GM21576 (cell line): Measurements from ENCODE around the gene ERO1A.

Experiments used
- ATAC-seq: cut with Tn5 transposase; IDR thresholded peaks from one replicate; pipeline ENCODE4 v1.9.1; 2021; ENCODE audit warnings: mild to moderate bottlenecking, moderate library complexity; ENCODE audit not compliant: unreplicated experiment

ERO1A gene

DNA sequence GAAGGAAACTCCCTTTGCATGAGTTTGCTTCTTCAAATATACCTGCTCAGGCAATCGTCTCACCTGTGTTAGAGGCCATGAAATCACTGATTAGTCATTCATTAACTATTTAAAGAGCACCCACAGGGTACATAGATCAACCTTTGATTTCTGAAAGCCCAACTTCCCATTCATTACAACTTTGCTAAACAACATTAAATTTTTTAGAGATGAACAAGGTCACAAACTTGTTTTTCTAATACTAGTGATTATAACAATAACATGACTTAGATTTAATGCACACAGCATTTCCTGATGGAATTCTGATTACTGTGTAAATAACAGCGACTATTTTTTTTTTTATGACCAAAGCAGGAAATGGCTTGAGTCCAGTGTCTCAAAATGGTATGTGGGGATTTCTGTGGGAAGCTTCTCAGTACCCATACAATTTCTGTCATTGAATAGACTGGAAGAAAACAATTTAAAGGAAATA lies 5.4 kb upstream of the ERO1A start:
- ATAC-seq: no peak

DNA sequence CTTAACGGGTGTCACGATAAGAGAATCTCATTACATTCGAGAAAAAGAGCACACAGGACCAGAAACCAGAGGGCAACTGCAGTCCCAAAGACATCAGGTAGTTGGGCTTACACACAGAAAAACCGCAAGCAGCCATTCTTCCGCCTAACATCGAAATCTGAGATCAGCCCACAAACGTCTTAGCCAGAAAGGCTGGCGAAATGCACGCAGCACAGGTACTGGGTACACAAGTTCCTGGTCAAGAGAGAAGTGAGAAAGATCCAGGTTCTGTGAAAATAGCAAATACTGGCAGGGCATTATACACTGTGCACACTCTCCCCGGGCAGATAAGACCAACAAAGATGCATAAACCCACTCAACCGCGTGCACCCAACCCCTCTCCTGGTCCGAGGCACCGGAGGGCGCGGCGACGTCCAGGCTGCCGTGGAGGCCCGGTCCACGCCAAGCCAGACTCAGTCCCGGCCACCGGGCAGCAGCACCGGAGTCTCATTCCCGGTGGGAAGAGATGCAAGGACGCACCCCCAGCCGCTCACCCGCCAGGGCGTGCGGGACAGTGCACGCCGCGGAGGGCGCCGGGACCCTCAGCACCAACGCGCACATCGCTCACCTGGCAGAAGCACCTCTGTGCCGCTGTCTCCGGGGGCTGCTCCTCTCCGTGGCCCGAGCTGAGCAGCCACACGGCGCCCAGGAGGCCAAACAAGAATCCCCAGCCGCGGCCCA lies 437 bp downstream of the ERO1A start:
- ATAC-seq: peak; percentile 51

DNA sequence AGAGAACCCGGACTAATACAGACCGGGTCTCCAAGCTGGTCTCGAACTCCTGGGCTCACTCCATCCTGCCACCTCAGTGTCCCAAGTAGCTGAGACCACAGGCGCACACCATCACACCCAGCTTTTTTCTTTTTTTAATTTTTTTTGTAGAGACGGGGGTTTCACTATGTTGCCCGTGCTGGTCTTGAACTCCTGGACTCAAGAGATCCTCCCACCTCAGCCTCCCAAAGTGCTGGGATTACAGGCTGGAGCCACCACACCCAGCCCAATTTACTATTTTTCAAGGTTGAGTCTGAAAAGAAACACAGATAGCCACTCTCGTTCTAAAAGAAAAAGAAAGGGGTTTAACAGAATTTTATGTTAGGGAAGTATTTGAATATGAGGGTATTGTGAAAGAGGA lies 1.8 kb downstream of the ERO1A start:
- ATAC-seq: no peak

DNA sequence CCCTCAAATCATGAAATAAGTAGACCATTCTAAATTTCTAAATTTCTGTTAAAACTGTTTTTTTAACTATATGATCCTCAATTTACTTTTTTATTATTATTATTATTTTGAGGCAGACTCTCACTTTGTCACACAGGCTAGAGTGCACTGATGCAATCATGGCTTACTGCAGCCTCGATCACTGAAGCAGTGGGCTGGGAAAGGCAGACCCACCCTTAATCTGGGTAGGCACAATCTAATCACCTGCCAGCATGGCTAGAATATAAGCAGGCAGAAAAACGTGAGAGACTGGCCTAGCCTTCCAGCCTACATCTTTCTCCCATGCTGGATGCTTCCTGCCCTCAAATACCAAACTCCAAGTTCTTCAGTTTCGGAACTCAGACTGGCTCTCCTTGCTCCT lies 2.3 kb downstream of the ERO1A start:
- ATAC-seq: no peak

DNA sequence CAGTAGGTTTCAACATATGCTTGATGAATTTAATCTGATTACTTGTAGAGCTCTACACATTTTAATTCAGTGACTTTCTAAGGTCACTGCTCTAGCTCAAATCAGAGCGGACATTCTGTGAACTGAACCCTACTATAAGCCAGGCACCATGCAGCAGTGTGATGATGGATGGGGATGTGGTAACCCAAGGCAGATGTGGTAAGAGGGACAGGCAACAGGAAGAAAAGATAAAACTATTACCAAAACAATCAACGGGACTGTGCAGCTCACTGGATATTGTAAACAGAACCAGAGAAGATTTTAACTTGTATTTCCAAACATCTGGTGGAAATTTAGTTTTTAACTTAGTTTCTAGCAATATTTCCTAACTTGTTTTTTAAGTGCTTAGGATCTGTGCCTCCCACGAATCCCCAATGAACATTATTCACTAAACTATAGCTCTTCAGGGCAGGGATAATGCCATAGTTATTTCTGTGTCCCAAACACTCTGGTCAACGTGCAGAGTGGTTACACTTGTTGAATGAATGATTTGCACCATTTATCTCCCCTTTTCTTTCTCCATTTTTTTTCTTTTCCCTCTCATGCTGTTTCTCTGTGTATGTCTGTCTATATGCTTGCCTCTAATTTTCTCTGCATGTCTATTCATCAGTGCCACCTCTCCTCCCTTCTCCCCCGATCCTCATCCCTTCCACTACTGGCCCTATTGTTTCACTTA lies 3.0 kb downstream of the ERO1A start:
- no peak for ATAC-seq

GRCh38 chr14:52690983-52691760 lies 4.2 kb downstream of the ERO1A start:
- no peak for ATAC-seq

DNA sequence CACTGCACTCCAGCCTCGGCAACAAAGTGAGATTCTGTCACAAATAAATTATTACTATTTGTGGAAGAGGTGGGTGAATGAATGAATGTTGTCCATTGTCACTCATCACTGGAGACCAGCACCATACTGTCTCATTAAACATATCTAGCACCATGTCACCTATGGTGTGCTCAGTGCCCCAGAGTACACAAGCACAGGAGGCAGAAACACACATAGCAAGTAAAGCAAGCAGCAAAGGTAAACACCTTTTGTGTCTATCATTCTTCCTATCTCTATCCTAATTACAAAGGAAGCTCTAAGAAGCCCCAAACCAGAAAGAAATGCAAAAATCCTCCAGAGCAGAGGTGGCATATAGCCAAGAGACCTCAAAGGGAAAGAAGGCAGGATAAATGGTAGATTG lies 9.2 kb downstream of the ERO1A start:
- ATAC-seq: no peak

DNA sequence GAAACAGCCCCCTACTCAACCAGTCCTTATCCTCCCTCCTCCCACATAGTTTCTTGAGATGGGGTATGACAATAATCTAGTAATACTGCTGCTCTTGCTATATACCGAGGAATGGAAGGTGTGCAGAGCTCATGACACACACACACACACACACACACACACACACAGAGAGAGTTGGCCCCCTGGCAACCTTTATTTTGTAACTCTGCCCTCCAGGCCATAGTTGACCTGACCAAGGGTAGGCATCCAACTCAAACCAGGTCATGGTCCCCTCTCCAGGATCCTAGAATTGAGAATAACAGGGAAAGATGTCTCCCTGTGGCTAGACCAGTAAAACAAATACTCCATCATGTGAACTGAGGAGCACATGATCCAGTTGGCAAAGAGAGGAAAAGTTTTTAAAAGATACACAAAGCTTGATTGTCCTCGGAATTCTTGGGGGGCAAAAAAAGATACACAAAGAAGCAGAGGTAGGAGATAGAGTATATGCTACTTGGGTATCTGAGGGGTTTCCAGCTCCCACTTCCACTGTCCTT lies 11.3 kb downstream of the ERO1A start:
- ATAC-seq: no peak

- no peak for ATAC-seq
These were observed 16.8 kb downstream of the ERO1A start for GRCh38 chr14:52678591-52678990.

DNA sequence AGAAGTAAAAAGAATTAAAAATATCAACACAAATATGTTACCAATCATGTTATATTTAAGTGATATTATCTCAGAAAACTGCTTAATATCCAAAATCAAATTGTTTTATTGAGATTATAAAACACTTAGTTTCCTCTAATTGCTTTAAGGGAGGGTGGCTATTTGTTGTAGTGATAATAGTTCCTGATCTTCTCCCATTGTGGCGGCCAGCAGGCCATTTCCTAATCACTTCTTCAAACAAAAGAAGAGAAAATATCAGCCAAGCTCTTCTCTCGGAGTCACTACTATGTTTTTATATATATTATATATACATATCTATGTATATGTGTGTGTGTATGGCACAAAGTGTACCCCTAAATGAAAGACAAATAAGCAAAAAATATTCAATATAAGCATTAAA lies 31.5 kb downstream of the ERO1A start:
- no peak for ATAC-seq

DNA sequence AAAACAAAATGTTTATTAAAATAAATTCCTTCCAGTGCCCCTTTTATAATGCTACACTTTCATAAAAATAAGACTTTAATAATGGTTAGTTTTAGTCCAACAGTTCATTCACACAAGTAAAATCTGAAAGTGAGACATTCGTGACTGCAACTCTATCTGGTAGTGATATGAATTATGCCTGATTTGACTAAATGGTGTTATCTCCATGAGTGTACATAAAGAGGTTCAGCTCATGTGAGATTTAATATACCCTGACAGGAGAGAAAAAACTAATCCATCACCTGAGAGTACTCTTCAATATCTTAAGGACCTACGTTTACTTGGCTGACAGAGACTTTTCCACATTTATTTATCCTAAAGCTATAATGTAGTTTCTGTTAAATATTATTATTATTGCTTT lies 34.0 kb downstream of the ERO1A start:
- no peak for ATAC-seq

GRCh38 chr14:52660832-52661231 lies 34.5 kb downstream of the ERO1A start:
- no peak for ATAC-seq

- ATAC-seq: no peak
These were observed 35.0 kb downstream of the ERO1A start for GRCh38 chr14:52660325-52660724.

DNA sequence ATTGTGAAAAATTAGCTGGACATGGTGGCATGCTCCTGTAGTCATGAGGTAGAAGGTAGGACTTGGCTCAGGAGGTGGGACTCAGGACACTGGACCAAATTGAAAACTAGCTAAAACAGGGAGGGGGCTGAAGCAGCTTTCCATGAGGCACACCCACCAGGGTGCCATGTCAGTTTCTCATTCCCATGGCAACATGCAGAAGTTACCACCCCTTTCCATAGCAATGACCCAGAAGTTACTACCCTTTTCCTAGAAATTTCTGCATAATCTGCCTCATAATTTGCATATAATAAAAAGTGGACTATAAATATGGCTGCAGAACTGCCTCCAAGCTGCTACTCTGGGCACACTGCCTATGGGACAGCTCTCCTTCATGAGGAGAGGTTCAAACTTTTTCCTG lies 38.5 kb downstream of the ERO1A start:
- ATAC-seq: no peak

DNA sequence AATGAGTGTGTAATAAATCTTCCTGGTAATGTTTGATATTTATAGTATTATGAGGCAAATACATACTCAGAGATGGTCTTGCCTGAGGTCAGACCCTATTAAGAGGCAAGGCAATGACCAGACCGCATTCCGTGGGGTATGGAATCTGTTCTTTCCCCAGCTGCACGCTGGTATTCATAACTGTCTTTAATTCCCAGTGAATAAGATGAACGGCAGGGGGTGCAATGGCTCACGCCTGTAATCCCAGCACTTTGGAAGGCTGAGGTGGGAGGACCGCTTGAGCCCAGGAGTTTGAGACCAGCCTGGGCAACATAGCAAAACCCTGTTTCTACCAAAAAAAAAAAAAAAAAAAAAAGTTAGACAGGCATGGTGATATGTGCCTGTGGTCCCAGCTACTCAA lies 44.6 kb downstream of the ERO1A start:
- ATAC-seq: no peak

- ATAC-seq: no peak
These were observed 45.8 kb downstream of the ERO1A start for GRCh38 chr14:52649511-52649910.

DNA sequence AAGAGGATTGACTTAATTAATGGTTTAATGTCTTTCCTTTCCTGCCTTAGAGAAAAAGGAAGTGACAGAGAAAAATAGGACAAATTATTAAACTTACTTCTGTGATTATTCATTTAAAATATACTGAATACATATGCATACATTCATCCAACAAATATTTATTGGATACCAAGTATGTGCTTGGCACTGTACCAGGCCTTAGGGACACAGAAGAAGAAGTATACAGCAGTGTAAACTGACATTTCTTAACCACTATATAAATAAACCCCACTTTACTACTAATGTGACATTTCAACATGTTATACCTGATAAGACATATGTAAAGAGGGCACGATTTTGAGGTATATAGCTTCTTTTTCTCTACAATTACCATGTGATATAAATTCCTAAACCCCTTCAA lies 53.6 kb downstream of the ERO1A start:
- no peak for ATAC-seq

DNA sequence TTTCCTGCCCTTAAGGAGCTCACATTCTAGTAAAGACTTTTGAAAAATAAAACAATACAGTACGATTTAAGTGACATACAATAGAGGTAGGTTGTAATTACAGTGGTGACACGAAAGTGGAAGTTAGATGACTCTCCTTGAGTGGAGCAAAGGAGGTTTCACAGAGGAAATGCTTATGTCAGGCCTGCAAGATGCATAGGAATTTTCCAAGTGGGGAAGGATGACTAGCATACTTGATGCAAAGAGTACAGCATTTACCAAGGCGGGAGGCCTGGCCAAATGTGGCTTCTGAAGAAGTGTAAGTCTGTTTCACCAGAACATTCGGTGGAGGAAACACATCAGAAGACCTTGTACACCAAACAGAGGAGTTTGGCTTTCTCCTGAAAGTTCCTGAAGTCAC lies 55.2 kb downstream of the ERO1A start:
- no peak for ATAC-seq

GRCh38 chr14:52619687-52620086 lies 75.7 kb downstream of the ERO1A start:
- ATAC-seq: no peak

DNA sequence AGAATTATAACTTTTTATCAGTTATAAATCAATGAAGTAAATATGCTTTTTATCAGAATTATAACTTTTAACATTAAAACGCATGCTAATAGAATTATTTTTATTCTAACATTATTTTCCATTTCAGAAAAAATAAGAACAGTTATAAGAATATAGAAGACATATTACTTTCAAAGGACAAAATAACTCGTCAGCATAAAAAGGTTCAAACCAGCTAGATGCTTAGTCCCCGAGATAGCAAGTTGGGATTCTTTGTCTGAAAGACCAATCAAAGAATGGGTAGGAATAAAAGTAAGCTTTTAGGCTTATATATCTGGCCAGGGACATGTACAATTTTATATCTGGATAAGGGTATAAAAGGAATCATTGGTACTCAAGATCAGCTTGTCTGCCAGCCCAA lies 76.8 kb downstream of the ERO1A start:
- no peak for ATAC-seq

DNA sequence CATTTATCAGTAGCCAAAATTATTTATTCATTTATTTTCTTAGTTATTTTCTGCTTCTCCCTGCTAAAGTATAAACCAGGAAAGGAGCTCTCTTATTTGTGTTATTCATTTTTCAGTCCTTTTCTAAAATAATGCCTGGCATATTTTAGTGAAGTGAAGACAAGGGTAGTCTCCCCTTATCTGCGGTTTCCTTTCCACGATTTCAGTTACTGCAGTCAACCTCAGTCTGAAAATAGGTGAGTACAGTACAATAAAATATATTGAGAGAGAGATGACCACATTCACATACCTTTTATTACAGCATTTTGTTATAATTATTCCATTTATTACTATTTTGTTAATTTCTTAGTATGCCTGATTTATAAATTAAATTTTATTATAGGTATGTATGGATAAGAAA lies 85.2 kb downstream of the ERO1A start:
- no peak for ATAC-seq
